GM18517 (cell line): ENCODE results near the gene GAS2L1.
"Not testable (repeated sequence)": the region's sequence is repeated elsewhere in the genome, so short reads cannot be mapped to it uniquely, and the experiment has no call there.

Experiments used
- ATAC-seq: cut with Tn5 transposase; IDR thresholded peaks from one replicate; pipeline ENCODE4 v1.9.1; 2021; ENCODE audit warnings: mild to moderate bottlenecking, moderate library complexity; ENCODE audit not compliant: unreplicated experiment

GAS2L1 gene

GRCh38 chr22:29340566-29340965 lies 34.1 kb downstream of the GAS2L1 start:
- no peak for ATAC-seq

GRCh38 chr22:29341056-29341848 lies 34.8 kb downstream of the GAS2L1 start:
- ATAC-seq: no peak

- ATAC-seq: no peak
Measured at GRCh38 chr22:29341849-29342127, 35.3 kb downstream of the GAS2L1 start.

GRCh38 chr22:29342177-29342576 lies 35.7 kb downstream of the GAS2L1 start:
- no peak for ATAC-seq

GRCh38 chr22:29342577-29343312 lies 36.3 kb downstream of the GAS2L1 start:
- no peak for ATAC-seq

- no peak for ATAC-seq
Measured at GRCh38 chr22:29343313-29343805, 36.9 kb downstream of the GAS2L1 start.

GRCh38 chr22:29344137-29344536 lies 37.7 kb downstream of the GAS2L1 start:
- ATAC-seq: no peak

- not testable (repeated sequence) for ATAC-seq
Measured at GRCh38 chr22:29344889-29345288, 38.4 kb downstream of the GAS2L1 start.

GRCh38 chr22:29345932-29346331 lies 39.5 kb downstream of the GAS2L1 start:
- no peak for ATAC-seq

- no peak for ATAC-seq
Measured at GRCh38 chr22:29346659-29347058, 40.2 kb downstream of the GAS2L1 start.

- ATAC-seq: no peak
Measured at GRCh38 chr22:29348041-29348440, 41.6 kb downstream of the GAS2L1 start.

- no peak for ATAC-seq
Measured at GRCh38 chr22:29348956-29349355, 42.5 kb downstream of the GAS2L1 start.

GRCh38 chr22:29351042-29351441 lies 44.6 kb downstream of the GAS2L1 start:
- no peak for ATAC-seq

GRCh38 chr22:29351891-29352290 lies 45.4 kb downstream of the GAS2L1 start:
- ATAC-seq: no peak

GRCh38 chr22:29352778-29353177 lies 46.3 kb downstream of the GAS2L1 start:
- no peak for ATAC-seq

GRCh38 chr22:29353286-29353685 lies 46.8 kb downstream of the GAS2L1 start:
- ATAC-seq: no peak

- no peak for ATAC-seq
Measured at GRCh38 chr22:29353860-29354259, 47.4 kb downstream of the GAS2L1 start.

GRCh38 chr22:29357193-29357890 lies 50.9 kb downstream of the GAS2L1 start:
- not testable (repeated sequence) for ATAC-seq

- no peak for ATAC-seq
Measured at GRCh38 chr22:29359469-29359868, 53.0 kb downstream of the GAS2L1 start.
